Kasumi-1 (cell line): Measurements from ENCODE around the gene CACNA2D1.
A peak's percentile ranks its signal among the peaks of the same experiment; 100 is the strongest.

Experiments used
- DNase-seq, 2 experiments: peaks; one replicate each; lab custom pipeline; 2025; lab: John Stamatoyannopoulos, UW

CACNA2D1 gene

GRCh38 chr7:82284936-82285519 lies 158.5 kb downstream of the CACNA2D1 start:
- no peak for DNase-seq

GRCh38 chr7:82275342-82275741 lies 168.2 kb downstream of the CACNA2D1 start:
- no peak for DNase-seq

DNA sequence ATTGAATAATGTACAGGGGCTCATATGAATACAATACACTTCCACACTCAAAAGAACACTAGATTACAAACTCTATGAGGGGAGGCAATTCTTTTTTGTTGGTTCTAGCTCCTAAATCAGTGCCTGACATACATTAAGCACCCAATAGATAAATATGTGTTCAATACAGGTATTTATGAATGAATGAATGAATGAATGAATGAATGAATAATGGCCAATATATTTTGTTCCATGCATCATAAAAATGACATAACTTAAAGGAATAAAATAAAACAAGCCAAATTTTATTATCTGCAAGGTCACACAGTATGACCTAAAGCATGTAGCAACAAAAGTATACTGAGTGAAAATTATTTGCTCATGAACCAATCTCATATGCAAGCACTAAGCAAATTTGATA lies 168.9 kb downstream of the CACNA2D1 start:
- DNase-seq = no peak

DNA sequence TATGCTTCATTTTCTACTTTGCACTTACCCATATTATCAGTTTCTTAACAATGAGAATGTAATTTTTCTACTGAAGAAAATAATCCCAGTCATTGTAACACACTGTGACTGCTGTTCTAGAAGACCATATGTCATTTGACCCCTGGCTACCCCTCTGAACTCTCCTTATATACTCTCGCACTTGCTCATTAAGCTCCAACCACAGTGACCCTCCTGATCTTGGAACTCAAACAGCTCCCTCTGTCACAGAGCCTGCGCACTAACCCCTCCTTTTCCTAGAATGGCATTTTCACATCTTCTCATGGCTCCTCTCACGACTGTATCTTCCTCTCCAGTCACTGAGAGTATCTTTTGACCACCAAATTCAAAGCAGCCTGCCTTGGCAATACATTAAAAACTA lies 169.7 kb downstream of the CACNA2D1 start:
- no peak for DNase-seq

GRCh38 chr7:82270870-82271269 lies 172.7 kb downstream of the CACNA2D1 start:
- no peak for DNase-seq

DNA sequence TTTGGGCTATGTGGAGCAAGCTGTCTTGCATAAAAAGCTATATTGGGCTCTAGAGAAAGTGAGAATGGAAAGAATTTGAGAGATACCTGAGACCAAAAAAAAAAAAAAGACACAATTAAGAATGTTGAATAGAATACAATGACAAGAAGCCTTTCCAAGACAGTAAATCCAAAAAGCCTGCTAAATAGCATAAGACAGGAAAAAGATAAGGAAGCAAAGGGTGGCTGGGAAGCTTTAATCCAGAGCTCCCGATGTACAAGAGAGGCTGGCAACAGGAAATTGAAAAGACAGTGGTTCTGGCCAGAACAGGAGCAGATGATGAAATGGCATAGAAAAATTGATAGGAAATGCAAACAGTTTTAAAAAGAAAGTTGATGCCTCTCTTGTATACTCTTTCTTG lies 174.9 kb downstream of the CACNA2D1 start:
- no peak for DNase-seq

- no peak for DNase-seq
These were observed 177.5 kb downstream of the CACNA2D1 start for GRCh38 chr7:82266081-82266480.

GRCh38 chr7:82264783-82265305 lies 178.7 kb downstream of the CACNA2D1 start:
- DNase-seq = no peak

- DNase-seq = no peak
These were observed 179.4 kb downstream of the CACNA2D1 start for GRCh38 chr7:82263920-82264782.

GRCh38 chr7:82258181-82258580 lies 185.4 kb downstream of the CACNA2D1 start:
- DNase-seq = no peak

DNA sequence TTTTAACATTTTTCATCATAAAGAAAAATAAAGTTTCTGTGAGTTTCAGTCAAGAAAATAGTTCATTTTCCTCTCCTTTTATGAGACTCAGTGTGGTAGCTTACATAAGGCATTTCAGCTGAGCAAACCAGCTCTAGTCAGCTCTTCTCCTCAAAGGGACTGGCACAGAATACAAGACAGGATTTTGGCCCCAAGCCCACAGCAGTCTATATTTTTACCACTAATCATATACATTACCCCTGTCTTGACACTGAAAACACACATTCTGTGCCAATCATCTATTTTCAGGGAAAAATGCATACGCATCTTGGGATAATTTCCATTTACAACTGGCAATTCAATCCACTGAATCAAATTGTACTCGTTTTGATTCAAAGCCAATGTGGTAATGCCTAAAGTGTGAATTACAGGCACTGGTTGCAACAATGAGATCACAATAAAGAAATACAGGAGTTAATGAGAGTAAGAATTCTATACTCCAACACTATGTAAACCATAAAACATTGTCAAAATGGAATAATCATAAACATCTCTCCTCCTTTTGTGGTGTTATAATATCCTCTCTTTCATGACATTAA lies 186.4 kb downstream of the CACNA2D1 start:
- no peak for DNase-seq

GRCh38 chr7:82255706-82256105 lies 187.9 kb downstream of the CACNA2D1 start:
- DNase-seq = no peak

DNA sequence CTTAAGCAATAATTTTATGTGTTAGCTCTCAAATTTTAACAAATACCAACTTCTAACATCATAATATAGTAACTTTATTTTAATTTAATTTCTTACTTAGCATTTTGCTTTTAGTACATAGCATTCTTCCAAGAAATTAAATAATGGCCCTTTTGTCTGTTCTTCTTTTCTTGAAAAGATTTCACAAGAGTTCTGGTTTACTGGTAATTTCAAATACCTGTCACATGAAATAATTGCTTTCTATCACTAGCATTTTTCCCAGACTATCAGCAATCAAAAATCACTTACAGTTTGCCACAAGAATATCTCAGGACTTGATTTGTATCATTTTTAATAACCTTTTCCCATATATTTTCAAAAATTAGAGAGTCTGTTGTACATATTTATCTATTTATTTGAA lies 193.0 kb downstream of the CACNA2D1 start:
- no peak for DNase-seq

DNA sequence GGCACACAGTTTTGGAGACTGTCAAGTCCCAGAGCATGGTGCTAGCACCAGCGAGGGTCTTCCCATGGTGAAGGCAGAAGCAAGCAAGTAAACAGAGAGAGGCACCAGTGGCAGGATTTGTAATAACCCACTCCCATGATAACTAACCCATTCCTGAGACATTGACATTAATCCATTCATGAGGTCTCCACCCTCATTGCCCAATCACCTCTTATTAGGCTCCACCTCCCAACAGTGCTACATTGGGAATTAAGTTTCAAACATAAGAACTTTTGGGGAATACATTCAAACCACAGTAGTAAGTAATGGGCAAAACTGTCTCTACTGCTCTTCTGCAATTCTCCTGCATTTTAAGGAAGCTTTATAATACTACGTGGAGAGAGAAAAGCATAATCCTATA lies 193.6 kb downstream of the CACNA2D1 start:
- DNase-seq = no peak

DNA sequence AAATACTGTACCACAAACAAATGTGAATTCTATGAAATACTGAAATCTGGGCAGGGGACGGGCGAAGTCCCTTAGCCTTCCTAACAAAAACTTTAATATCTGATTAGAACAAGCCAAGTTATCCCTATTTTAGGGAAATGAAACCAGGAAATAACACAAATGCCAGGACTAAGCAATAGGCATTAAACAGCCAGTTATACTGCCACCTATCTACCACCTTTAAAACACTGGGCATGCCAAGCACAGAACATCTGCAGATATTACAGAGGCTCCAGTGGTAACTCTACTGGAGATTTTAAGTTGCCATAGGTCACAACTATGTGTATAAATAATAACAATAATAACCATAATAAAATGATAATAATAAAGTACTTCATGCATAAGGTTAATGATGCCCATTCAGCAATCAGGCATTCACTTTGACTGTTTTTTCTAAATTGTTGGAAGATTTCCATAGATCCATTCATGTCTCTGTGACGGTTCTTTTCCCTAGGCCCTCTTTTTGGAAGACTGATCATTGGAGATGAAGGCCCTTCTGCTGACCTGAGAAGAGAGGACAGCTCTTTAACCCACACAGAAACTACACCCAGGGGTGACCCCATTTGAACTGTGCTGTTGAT lies 195.7 kb downstream of the CACNA2D1 start:
- DNase-seq = peak; percentile 32 to 58

DNA sequence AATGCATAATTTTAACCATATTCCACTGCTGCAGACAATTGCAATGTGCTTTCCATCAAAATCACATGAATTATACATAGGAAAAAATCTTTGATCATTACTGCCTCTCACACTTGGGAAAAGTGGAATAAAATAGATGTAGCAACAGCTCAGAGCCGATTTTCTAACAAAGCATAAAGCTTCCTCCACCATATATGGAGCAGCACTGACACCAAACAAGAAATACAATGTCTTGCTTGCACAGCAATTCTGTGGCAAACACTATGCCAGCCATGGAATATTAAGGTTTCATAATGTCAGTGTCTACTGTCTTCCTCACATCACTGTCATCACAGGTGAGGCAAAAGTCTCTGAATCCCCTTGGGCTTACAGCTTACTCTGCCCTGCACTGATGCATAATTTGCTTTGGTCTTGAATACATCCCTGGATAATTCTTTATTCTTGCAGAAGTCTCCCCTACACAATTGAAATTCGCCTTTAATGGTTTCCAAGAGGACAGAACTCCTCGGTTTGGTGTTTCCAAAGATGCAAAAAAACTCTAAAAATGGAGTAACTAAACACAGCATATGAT lies 198.5 kb downstream of the CACNA2D1 start:
- DNase-seq = no peak

DNA sequence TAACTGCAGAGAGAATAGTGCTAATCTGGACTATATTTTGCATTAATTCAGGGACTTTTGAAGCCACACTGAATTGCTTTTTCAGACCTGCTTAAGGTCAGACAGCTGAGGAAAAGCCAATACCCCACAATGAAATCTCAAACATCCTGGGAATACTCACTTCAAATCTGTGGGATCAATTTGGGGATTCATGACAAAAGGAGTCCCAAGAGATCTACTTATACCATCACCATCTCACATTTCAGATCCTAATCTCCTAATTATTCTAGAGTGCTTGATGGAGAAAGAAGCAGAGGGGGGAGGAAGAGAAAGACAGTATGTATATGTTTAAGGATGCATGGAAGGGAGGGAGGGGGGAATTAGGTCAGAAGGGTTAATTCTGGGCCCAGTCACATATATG lies 202.2 kb downstream of the CACNA2D1 start:
- DNase-seq = no peak

DNA sequence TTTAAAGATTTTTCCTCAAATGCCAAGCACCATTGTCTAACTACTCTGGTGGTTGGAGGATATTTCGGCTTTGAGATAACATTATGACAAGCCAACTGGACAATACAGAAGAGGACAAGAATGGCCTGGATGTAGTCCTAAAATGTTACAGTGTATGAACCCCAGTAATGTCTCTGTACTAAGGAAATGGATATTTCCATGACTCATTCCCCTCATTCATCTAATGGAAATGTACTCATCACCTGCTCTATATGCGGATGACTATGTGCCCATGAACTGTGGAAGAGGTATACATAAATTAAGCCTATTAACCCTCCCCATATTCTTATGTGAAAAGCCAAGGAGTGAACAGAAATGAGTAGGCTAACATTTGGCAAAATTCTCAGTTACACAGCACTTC lies 207.9 kb downstream of the CACNA2D1 start:
- DNase-seq = no peak

- DNase-seq = peak; percentile 39 to 63
These were observed 209.0 kb downstream of the CACNA2D1 start for GRCh38 chr7:82234457-82235049.

DNA sequence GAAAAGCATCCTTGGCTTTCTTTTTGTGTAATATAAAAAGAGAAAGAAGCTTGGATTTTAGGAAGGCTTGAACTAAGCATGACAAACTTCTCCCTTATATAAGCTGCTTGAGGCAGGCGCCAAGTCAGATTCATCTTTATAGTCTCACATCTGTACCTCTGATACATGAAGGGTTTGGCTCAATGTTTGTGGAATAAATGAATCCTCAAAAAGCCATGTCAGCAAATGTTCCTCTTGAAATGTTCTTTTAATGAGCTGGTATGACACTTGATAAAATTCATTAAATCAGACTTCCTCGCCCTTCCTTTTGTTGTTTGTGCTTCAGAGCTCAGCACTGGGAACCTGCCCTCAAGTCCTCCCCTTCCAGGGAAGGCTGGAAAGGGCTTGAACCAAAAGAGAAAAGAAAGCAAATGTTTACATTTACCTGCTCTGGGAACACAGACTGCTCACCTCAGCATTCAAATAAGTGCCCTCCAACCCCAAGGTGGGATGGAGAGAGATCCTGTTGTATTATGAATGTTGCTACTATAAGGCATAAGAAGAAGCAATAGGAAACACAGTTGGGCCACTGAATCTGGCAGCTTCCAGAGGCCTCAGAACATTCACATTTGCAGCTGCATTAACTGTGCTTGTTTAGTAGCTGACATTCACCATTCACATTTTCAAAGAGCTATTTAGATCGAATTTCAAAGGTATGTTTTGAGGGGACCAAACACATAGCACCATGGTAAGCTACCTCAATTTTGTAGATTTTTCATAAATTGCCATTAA lies 212.6 kb downstream of the CACNA2D1 start:
- DNase-seq = no peak

DNA sequence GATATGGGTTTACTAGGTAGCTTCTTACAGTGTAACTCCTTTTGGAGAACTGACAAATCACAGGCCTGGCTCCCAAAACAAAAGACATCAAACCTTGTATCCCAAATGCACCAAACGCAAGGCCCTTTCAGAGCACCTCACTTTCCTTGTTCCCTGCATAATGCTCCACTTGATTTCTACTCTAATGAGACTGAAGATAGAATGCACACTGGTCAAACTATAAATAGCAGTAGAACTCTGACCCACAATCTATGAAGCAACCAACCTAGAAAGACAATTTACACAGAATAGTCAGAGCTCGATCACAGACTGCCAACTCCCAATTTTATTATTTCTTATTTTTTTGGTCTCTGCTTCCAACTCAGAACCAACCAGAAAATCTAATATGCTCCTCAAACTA lies 214.4 kb downstream of the CACNA2D1 start:
- no peak for DNase-seq
